NCI-H146 treated with DMSO at 0.1 percent for 48 hours (cell line): Measurements from ENCODE around the gene ZNF609.
"Not testable (repeated sequence)": the region's sequence is repeated elsewhere in the genome, so short reads cannot be mapped to it uniquely, and the experiment has no call there.

Experiments used
- DNase-seq: peaks from one replicate; lab custom pipeline; 2025; ENCODE audit not compliant: unreplicated experiment; lab: John Stamatoyannopoulos, UW

ZNF609 gene

DNA sequence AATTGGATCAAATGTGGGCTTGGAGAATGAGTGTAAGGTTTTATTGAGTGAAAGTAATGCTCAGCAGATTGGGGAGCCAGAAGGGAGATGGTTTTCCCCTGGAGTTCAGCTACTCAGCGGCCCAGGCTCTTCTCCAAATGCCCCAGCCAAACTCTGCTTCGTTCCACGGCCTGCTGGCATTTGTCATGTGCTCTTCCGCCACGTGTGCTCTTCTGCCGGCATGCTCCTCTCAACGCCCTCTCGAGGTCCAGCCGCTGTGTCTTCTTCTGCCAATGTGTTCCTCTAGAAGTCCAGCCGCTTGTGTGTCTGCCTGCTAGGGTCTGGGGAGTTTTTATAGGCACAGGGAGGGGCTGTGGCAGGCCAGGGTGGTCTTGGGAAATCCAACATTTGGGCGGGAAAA is 158.2 kb downstream of the ZNF609 start:
- no peak for DNase-seq

- no peak for DNase-seq
Observed at GRCh38 chr15:64619880-64620839, 159.8 kb downstream of the ZNF609 start.

- DNase-seq, result no peak
Observed at GRCh38 chr15:64621056-64621455, 160.7 kb downstream of the ZNF609 start.

DNA sequence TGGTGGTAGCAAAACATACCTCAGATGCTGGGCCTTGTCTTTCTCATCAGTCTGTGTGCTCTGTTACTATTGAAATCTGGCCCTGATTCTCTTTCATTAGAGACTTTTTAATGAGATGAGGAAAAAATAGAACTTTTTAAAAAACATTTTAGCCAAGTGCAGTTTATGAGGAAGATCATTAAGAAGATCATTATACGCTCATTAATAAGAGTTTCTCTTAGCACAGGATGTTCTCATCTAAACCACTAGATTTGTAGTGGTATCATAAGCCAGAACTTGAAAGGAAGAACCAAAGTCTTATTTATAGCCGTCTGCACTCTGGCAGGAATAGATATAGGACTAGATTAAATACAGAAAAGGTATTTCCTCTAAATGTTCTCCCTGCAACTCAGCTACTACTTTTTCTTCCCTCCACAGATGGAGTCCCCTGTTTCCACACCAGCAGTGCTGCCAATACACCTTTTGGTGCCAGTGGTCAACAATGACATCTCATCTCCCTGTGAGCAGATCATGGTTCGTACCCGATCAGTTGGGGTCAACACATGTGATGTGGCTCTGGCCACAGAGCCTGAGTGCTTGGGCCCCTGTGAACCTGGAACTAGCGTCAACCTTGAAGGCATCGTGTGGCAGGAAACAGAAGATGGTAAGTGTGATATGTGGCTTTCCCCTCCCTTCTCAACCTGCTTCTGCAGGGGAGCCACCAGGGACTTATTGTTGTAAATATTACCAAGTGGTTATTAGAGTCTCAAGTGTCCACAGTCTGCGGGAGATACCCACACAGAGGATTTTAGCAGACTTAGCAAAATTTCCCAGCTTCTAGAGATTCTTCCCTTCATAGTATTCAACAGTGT is 162.3 kb downstream of the ZNF609 start:
- no peak for DNase-seq

DNA sequence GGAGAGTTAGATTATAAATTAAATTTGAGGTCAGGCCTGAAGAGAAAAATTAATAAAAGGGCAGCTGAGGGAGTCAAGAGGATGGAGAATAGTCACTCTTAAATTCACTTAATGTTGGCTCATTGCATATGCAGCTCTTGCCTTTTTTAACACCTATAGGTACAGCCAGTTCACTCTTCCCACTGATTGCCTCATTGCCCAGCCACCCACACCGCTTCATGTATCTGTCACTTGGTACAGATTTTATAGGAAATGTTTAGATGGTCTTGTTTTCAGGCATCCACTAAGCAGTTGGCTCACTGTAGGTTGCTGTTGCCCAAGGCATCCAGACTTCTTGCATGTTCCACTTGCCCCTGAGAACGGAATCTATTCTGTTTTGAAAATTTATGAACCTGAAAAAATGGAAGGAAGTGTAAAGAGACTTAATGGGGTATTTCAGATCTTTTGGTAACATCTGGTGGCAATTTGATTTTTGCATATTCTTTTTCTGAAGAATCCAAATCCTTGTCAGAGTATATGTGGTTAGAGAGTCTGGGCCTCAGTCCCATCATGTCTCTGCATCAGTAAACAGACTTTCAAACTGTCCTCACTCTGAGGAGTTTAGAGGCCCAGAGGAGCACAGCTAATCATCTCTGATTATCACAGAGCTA is 163.1 kb downstream of the ZNF609 start:
- DNase-seq, result no peak

DNA sequence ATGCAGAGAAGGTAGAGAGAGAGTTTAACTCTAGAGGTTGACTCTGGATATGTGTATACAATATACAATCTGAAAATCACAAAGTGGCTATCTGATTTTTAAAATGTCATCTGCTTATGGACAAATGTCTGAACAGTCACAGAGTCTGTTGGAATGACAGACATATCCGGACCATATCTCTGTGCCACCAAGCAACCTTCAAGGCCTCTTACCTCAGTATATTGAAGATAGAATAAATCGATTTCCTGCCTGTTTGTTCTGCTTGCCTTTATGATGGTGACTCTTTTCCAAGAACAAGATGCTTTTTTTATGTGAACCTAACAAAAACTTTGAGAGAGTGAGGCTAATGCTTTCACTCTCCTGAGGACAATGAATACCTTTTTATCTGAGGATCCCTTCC is 163.9 kb downstream of the ZNF609 start:
- DNase-seq, result no peak

DNA sequence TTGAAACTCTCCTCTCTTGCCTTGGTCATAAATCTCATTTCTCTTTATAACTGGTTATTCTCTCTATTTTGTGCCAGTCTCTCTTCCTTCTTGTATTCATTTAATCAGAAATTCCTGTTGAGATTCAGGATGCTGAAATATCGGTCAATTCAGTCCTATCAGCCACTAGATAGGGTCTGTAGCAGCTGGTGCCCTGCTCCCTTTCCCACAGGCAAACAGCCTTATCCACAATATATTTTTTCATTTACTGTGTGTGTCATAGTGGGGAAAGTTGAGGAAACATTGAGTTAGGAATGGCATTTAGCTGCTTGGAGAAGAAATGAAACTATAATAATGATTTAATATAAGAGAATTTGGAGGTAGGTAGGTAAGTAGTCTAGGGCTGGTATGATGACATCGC is 168.7 kb downstream of the ZNF609 start:
- no peak for DNase-seq

GRCh38 chr15:64630396-64631107 is 170.2 kb downstream of the ZNF609 start:
- DNase-seq, result no peak

DNA sequence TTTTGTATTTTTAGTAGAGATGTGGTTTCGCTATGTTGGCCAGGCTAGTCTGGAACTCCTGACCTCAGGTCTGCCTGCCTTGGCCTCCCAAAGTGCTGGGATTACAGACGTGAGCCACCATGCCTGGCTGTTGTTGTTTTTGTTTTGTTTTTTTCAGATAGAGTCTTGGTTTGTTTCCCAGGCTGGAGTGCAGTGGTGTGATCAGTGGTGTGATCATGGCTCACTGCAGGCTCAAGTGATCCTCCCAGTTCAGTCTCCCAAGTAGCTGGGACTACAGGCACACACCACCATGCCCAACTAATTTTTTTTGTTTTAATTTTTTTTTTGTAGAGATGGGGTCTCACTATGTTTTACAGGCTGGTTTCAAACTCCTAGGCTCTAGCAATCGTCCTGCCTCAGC is 172.3 kb downstream of the ZNF609 start:
- not testable (repeated sequence) for DNase-seq

- DNase-seq, result no peak
Observed at GRCh38 chr15:64633332-64633731, 173.0 kb downstream of the ZNF609 start.

- no peak for DNase-seq
Observed at GRCh38 chr15:64634027-64634426, 173.6 kb downstream of the ZNF609 start.

DNA sequence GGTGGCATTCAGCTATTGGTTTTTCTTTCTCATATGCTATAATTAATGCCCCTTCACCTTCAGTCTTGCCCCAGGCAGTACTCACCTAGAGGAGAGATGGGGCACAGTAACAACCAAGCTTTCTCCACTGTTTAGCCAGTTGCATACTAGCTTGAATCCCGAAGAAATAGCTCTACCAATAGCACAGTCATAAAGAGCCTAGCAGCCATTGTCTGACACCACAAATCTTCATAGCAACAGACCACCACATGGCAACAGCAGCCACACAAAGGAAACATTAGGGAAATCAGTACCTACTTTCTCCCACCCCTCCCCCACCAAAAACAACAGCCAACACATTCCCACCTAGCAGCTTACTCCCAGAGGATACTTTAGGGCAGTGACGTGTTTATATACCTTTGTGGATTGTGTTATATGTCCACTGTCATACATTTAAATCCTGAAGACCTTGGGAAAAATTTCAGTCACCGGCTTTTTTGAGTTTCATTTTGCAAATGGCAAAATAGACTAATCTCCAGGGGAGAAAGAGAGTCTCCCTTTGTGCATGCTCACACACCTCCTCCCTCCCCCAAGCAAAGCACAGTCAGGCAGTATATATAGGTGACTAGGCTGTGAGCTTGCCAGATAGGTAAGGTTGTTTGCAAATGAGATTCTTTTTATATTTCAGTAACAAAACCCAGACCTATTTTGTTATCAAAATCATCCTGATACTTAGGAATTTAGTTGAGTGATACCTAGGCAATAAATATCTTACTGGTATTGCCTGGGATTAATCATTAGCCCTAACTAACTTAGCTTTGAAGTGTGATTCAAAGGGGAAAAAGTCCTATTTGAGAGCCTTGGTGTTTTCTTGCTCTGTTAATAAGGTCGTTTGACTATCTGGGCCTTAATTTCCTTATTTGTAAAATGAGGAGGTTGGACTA is 174.5 kb downstream of the ZNF609 start:
- DNase-seq, result peak; percentile 15

GRCh38 chr15:64635499-64636495 is 175.4 kb downstream of the ZNF609 start:
- no peak for DNase-seq

- DNase-seq, result no peak
Observed at GRCh38 chr15:64636556-64636955, 176.2 kb downstream of the ZNF609 start.

DNA sequence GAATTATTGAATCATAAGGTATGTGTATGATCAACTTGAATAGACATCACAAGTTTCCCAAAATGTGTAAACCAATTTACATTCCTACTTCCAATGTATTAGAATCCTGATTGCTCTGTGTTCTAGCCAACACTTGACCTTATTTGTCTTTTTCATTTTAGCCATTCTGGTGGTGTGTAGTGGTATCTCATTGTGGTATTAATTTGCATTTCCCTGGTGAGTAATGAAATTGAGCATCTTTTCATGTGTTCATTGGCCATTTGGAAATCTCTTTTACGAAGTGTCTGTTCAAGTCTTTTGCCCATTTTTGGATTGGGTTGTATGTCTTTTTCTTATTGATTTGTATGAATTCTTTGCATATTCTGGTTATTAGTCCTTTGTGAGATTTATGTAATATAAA is 177.0 kb downstream of the ZNF609 start:
- DNase-seq, result no peak

- not testable (repeated sequence) for DNase-seq
Observed at GRCh38 chr15:64639744-64640143, 179.4 kb downstream of the ZNF609 start.

GRCh38 chr15:64640146-64640871 is 179.9 kb downstream of the ZNF609 start:
- DNase-seq, result no peak

DNA sequence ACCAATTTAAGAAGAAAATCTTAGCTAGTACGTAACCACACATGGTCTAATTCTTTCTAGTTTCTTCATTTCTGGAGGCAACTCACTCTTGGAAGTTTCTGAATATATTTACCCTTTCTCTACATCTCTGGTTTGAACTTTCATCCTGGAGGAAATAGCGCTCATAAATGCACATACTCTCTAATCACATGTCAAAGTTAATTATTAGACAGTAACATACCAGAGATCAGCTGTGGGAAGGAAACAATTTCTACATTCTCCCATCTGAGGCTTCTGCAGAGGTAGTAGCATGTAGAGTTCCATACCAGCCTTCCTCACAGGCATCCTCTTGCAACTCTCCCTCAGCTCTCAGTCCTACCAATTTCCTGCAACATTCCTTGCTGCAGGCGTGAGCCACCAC is 182.5 kb downstream of the ZNF609 start:
- DNase-seq, result no peak
